ENCODE results near the gene DIS3L.
"Not testable (repeated sequence)": the region's sequence is repeated elsewhere in the genome, so short reads cannot be mapped to it uniquely, and the experiment has no call there.

Gene DIS3L

DNA sequence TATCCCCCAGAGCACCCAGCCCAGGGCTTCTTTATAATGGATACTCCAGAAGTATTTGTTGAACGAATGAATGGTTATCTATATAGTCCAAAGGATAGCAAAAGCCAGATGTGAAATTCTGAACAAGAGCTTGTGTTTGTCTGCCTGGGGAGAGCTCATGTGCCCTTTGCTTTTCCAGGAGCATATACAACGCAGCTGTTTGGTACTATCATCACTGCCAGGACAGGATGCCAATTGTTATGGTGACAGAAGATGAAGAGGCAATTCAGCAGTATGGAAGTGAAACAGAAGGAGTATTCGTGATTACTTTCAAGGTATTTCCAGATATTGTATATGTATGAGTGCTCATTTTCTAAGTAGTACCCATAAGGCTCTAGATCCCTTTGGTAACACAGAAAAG, 15.2 kb downstream of the DIS3L start:
- in situ Hi-C loops (cut with MboI; ENCODE audit: low sequenced_read_pairs): no loop called here

DNA sequence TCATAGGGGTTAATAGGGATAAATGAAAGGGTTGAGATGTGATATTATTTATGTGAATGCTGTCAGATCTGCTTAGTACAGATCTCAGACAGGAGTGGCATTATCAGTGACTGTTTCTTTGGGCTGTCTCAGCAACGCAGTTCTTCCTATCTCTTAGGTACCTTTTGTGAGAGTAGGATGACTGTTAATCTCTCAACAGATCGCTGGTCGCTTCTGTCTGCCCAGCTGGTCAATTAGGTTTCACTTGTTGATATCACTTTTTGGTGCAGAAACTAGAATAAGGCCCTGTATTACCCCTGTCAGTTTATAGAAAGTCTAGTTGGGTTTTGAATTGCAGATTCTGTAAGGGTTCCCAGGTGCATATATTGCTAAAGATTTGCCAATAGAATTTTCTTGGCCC, 16.5 kb downstream of the DIS3L start:
- in situ Hi-C loops (cut with MboI; ENCODE audit: low sequenced_read_pairs): no loop called here

DNA sequence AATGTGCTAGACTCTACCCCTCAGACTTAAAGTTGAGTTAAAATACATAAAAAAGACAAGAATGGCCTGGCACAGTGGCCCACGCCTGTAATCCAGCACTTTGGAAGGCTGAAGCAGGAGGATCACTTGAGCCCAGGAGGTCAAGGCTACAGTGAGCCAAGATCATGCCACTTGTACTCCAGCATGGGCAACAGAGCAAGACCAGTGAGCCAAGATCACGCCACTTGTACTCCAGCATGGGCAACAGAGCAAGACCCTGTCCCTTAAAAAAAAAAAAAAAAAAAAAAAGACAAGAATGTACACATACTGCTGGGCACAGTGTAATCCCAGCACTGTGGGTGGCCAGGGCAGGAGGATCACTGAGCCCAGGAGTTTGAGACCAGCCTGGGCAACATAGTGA, 17.4 kb downstream of the DIS3L start:
- in situ Hi-C loops (cut with MboI; ENCODE audit: low sequenced_read_pairs): no loop called here

- in situ Hi-C loops (cut with MboI; ENCODE audit: low sequenced_read_pairs): no loop called here
Measured at GRCh38 chr15:66312144-66312543, 18.8 kb downstream of the DIS3L start.

DNA sequence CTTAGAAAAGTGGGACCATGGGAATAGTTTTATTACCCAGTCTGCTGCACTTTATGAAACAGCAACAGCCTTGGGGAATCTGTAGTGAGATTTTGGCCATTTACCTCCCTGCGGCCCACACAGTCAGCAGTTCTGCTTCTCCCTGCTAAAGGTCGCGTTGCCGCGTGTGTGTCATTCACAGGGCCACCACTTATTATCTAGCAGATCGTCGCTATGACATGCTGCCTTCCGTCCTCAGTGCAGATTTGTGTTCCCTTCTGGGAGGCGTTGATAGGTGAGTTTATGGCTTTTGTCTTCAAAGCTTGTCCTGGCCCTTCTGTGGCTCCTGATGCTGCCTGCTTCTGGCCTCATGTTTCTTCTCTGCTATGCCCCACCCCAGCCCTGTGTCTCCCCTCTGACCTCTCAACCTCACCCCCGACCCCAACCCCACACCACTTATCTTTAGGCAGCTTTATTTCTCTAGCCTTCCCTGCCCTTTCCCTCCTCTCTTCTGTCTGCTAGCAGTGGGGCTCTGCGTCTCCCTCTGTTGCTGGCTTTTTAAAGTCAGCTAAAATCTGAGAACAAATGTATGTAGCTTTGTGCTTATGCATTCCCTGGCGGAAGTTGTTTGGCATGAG, 30.1 kb downstream of the DIS3L start:
- in situ Hi-C loops (cut with MboI; ENCODE audit: low sequenced_read_pairs): no loop called here

DNA sequence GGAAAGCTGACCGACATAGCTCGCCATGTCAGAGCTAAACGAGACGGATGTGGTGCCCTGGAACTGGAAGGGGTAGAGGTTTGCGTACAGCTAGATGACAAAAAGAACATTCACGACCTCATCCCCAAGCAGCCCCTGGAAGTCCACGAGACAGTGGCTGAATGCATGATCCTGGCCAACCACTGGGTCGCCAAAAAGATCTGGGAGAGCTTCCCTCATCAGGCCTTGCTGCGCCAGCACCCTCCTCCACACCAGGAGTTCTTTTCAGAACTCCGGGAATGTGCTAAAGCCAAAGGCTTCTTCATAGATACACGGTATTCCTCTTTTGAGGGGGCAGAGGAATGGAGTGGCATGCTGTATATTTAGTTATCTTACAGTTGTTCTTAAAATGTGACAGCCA, 32.7 kb downstream of the DIS3L start:
- in situ Hi-C loops (cut with MboI; ENCODE audit: low sequenced_read_pairs): no loop called here

GRCh38 chr15:66327736-66328135, 34.4 kb downstream of the DIS3L start:
- in situ Hi-C loops (cut with MboI; ENCODE audit: low sequenced_read_pairs): no loop called here

DNA sequence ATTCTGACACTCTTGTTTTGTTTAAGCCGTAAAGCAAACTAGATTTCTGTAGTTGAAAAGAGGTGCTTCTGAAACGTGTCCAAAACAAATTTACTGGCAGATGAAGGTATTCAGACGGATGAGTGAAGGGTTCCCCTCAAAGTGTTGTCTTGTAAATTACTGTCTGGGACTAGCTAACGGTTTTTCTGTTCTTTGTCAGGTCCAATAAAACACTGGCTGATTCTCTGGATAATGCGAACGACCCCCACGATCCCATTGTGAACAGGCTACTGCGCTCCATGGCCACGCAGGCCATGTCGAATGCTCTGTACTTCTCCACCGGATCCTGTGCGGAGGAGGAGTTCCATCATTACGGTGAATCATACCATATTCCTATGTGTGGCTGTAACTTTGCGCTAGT, 35.4 kb downstream of the DIS3L start:
- in situ Hi-C loops (cut with MboI; ENCODE audit: low sequenced_read_pairs): no loop called here

DNA sequence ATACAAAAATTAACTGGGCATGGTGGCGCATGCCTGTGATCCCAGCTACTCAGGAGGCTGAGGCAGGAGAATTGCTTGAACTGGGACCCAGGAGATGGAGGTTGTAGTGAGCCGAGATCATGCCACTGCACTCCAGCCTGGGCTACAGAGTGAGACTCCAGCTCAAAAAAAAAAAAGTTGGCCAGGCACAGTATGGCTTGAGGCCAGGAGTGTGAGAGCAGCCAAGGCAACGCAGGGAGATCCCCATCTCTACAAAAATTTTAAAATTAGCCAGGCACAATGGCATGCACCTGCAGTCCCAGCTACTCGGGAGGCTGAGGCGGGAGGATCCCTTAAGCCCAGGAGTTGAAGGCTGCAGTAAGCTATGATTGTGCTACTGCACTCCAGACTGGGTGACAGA, 55.2 kb downstream of the DIS3L start:
- in situ Hi-C loops (cut with MboI; ENCODE audit: low sequenced_read_pairs): not testable (repeated sequence)

DNA sequence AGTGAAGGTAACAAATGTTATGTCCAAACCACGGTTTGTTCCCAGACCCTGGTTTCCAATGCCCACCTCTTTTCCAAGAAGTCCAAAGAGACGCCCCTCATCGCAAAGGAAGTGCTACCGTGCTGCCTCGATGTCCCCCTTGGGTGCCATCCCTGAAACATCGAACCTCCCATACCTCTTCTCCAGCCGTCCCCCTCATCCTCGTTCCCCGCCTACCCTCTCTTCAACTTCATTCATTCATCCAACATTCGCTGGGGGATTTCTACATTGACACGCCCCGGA, 62.6 kb downstream of the DIS3L start:
- in situ Hi-C loops (cut with MboI; ENCODE audit: low sequenced_read_pairs): no loop called here

DNA sequence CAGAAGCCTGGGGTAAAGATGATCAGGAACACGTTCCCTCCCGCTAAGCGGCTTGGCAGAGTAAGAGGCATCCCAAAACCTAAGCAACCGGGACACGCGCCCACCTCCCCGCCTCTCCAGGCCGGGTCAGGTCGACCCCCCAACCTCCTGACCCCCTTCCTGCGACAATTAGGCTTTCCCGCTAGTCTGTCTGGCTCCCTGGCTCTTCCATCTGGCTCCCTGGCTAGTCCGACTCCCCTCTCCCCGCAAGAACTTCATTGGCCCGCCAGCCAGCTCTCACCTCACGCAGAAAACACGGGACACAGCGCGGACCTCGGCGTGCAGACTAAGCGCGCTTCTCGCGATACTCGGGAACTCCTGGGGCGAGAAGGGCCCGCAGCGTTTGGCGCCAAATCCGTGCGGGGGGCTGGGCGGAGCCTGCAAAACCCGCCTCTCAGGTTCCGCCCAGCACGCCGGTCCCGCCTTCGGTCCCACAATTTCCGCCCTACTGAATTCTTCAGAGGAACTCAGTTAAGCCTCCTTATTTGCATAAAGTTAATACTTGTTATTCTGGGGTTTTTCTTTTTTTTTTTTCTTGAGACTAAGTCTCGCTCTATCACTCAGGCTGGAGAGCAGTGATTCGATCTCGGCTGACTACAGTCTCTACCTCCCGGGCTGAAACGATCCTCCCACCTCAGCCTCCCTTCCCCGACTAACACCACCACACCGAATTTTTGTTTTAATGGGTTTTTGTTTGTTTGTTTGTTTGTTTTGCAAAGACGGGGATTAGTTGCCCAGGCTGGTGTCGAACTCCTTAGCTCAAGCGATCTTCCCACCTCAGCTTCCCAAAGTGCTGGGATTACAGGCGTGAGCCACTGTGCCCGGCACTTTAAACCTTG, 63.2 kb downstream of the DIS3L start, which contains the start of gene TIPIN:
Gene TIPIN (minus strand): TSS at position 327 of the 878 bp plus-strand sequence. CDS start 3,738 bp downstream, outside the sequence.
- in situ Hi-C loops (cut with MboI; ENCODE audit: low sequenced_read_pairs): no loop called here

- in situ Hi-C loops (cut with MboI; ENCODE audit: low sequenced_read_pairs): no loop called here
Measured at GRCh38 chr15:66359740-66360139, 66.4 kb downstream of the DIS3L start.

DNA sequence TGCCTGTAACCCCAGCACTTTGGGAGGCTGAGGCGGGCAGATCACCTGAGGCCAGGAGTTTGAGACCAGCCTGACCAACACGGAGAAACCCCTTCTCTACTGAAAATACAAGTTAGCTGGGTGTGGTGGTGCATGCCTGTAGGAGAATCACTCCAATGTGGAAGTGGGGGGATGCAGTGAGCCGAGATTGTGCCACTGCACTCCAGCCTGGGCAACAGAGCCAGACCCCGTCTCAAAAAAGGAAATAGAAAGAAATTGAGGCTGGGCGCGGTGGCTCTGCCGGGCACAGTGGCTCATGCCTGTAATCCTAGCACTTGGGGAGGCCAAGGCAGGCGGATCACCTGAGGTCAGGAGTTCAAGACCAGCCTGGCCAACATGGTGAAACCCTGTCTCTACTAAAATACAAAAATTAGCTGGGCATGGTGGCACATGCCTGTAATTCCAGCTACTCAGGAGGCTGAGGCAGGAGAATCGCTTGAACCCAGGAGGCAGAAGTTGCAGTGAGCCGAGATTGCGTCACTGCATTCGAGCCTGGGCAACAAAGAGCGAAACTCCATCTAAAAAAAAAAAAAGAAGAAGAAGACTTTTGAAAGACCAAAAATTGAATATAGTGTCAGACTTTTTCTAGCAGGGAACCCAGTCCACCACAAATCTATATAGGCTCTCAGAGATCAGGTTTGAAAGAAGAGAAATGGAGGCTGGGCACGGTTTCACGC, 68.5 kb downstream of the DIS3L start:
- in situ Hi-C loops (cut with MboI; ENCODE audit: low sequenced_read_pairs): not testable (repeated sequence)

DNA sequence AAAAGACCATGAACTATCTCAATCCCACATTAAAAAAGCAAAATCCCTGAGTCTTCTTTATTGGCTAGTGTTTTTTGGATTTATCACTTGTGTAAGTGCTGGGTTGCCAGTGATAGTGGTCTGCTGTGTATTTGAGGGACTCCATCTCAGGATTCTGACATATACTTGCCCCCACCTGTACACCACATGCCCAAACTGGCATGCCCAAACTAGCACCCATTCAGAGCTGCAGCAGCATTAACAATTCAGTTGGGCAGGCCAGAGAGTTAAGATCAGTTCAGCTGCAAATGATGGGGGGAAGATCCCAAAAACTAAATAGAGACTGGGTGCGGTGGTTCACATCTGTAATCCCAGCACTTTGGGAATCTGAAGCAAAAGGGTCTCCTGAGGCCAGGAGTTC, 69.4 kb downstream of the DIS3L start:
- in situ Hi-C loops (cut with MboI; ENCODE audit: low sequenced_read_pairs): no loop called here

GRCh38 chr15:66364944-66365528, 71.7 kb downstream of the DIS3L start:
- in situ Hi-C loops (cut with MboI; ENCODE audit: low sequenced_read_pairs): no loop called here

- in situ Hi-C loops (cut with MboI; ENCODE audit: low sequenced_read_pairs): no loop called here
Measured at GRCh38 chr15:66369773-66370651, 76.6 kb downstream of the DIS3L start.

DNA sequence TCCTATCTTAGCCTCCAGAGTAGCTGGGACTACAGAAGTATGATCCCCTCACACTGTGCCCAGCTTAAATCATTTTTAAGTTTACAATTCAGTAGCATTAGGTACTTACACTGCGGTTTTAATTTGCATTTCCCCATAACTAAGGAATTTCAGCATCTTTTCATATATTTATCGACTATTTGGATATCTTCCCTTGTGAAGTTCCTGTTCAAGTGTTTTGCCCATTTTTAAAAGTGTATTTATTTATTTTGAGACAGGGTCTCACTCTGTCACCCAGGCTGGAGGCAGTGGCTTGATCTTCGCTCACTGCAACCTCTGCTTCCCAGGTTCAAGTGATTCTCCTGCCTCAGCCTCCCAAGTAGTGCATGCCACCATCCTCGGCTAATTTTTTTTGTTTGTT, 80.8 kb downstream of the DIS3L start:
- in situ Hi-C loops (cut with MboI; ENCODE audit: low sequenced_read_pairs): no loop called here

DNA sequence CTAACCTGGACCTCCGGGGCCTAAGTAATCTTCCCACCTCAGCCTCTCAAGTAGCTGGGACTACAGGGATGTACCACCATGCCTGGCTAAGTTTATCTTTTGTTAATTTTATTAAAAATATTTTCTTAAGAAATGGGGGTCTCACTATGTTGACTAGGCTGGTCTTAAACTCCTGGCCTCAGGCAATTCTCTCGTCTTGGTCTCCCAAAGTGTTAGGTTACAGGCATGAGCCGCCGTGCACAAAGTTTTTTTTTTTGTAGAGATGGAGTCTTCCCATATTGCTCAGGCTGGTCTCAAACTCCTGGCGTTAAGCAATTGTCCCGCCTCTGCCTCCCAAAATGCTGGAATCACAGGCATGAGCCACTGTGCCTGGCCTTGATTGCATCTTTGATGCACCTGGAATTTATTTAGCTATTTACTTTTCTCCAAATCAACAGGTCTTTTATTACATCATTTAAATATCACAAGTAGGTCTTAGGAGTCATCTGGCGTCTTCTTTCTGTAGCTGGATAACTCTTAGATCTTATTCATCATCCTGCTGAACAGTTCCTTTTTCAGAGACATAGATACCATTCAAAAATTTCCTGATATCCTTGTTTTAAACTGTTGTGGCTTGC, 85.6 kb downstream of the DIS3L start:
- in situ Hi-C loops (cut with MboI; ENCODE audit: low sequenced_read_pairs): loop anchor here (25.0 kb wide), 1 partner anchor 108 kb away; the partner anchor contains the start of gene SNAPC5

- in situ Hi-C loops (cut with MboI; ENCODE audit: low sequenced_read_pairs): loop anchor here (25.0 kb wide), 1 partner anchor 106 kb away; the partner anchor contains the start of gene SNAPC5
Measured at GRCh38 chr15:66381376-66381775, 88.0 kb downstream of the DIS3L start.
